Sigmoid colon (tissue), 7 donors: ENCODE measurements around the gene PCDHGB4. TPM values are rescaled to one million over a fixed set of nuclear protein-coding genes. Genes with fewer than 3 reads are reported as not detected.

Experiments
- DNase-seq: peaks from one replicate; pipeline ENCODE4 v3.0.0-alpha.2; 2019
- H3K27ac ChIP-seq, 4 donors: fragments of 200-600 bp; sonication (generic); one replicate each; pipeline ENCODE4 v1.5.1; 2016 to 2019; ENCODE audit warnings: mild to moderate bottlenecking in 1 of 4
- H3K27me3 ChIP-seq, 3 donors: fragments of 200-600 bp; sonication (generic); one replicate each; pipeline ENCODE4 v1.5.1; 2019; ENCODE audit warnings: mild to moderate bottlenecking in 1 of 3
- H3K36me3 ChIP-seq, 4 donors: fragments of 200-600 bp; sonication (generic); one replicate each; pipeline ENCODE4 v1.5.1; 2016 to 2019
- H3K4me1 ChIP-seq, 4 donors: fragments of 200-600 bp; sonication (generic); one replicate each; pipeline ENCODE4 v1.5.1; 2017 to 2019
- H3K4me3 ChIP-seq, 4 donors: fragments of 200-600 bp; sonication (generic); one replicate each; pipeline ENCODE4 v1.5.1; 2017 to 2019; ENCODE audit warnings: mild to moderate bottlenecking in 2 of 4, moderate library complexity in 1 of 4
- H3K9me3 ChIP-seq, 4 donors: fragments of 200-600 bp in 3 of 4; sonication (generic) in 3 of 4; one replicate each; pipeline versions ENCODE4 v1.5.1 to v1.6.1; 2013 to 2019
- CTCF ChIP-seq, 4 experiments: fragments of 450-650 bp in 3 of 4; fragments of 200-600 bp in 1 of 4; IDR thresholded peaks; one replicate each; pipeline ENCODE4 v1.5.1; 2016 to 2019; ENCODE audit warnings: antibody characterized with exemption in 4 of 4, mild to moderate bottlenecking in 3 of 4, moderate library complexity in 2 of 4
- EP300 ChIP-seq, 4 donors: sonication (generic); formaldehyde crosslinking; IDR thresholded peaks; one replicate each; pipeline ENCODE4 v1.6.1; 2017; ENCODE audit warnings: antibody characterized with exemption in 4 of 4
- POLR2A ChIP-seq, 2 donors: fragments of 450-650 bp; IDR thresholded peaks; one replicate each; pipeline ENCODE4 v1.6.1; 2016; ENCODE audit warnings: antibody characterized with exemption in 2 of 2, mild to moderate bottlenecking in 2 of 2, moderate library complexity in 2 of 2
- POLR2AphosphoS5 ChIP-seq, 4 donors: sonication (generic); formaldehyde crosslinking; IDR thresholded peaks; one replicate each; pipeline ENCODE4 v1.6.1; 2017; ENCODE audit warnings: antibody characterized with exemption in 4 of 4
- WGBS, 2 donors: extraction: QIAGEN DNeasy Blood & Tissue Kit; methylation state at CpG; one replicate each; pipeline ENCODE4 v1.1.7; 2013; 5-methylcytosine and 5-hydroxymethylcytosine counted together
- intact Hi-C: fragments of 100-400 bp; cut with DNase I; formaldehyde crosslinking; loops from one replicate; pipeline ENCODE4 v1.15.1; 2023
- polyA plus RNA-seq, 3 donors: library from polyadenylated mRNA; stranded (reverse); fragments of 200-250 nt; gene quantifications; one replicate each; pipeline ENCODE4 v1.2.3, GENCODE V29; 2013
- total RNA-seq, 4 donors: library from RNA; depleted of rRNA; stranded (reverse); fragments of >200 nt; gene quantifications; one replicate each; pipeline ENCODE4 v1.1.0, GENCODE V29; 2016
- donor health status: healthy with polysubstance abuse.
- donor health status: Bipolar disorder and iron deficiency.
- donor health status: healthy.

The PCDHGB4 gene
- total and polyA plus RNA-seq, 7 donors = 0.54 to 9.1 (median 6.1) TPM; not detected in 2

GRCh38 chr5:141351591-141351990 lies 35.9 kb upstream of the PCDHGB4 start:
- peaks cover 0 to 42% (median 0%) of the 10 kb centered on the region in 3 donors for H3K27me3 ChIP-seq
- intact Hi-C loops = no loop called here
- H3K4me1 ChIP-seq = no peaks in the 10 kb centered on the region
- peaks cover 19 to 72% (median 50%) of the 10 kb centered on the region in 4 donors for H3K9me3 ChIP-seq
- no peak for TF ChIP-seq POLR2AphosphoS5 (IDR thresholded peaks at IDR 0.05)
- no peak for TF ChIP-seq EP300 (IDR thresholded peaks at IDR 0.05)
- TF ChIP-seq CTCF (IDR thresholded peaks at IDR 0.05) = no peak
- no peak for TF ChIP-seq POLR2A (IDR thresholded peaks at IDR 0.05)
- no peak overlapping the region for H3K27ac ChIP-seq
- H3K4me3 ChIP-seq = no peak overlapping the region
- H3K36me3 ChIP-seq = no peaks in the 10 kb centered on the region
- 43 to 73% methylated on average over 32 to 36 of the region's 36 CpGs for WGBS, 2 donors
- no peak for DNase-seq

GRCh38 chr5:141354900-141355469 lies 32.5 kb upstream of the PCDHGB4 start, which contains the start of gene PCDHGA4:
Gene PCDHGA4 (plus strand): TSS chr5:141355021. CDS start chr5:141355108, 87 bp downstream.
- peak within 1 kb of the TSS in 1 of 4 donors; percentile 30 for H3K27ac ChIP-seq
- intact Hi-C loops = no loop called here
- H3K27me3 ChIP-seq = peaks cover 0 to 30% (median 0%) of the 10 kb centered on the region in 3 donors
- TF ChIP-seq POLR2A (IDR thresholded peaks at IDR 0.05) (no peak), POLR2AphosphoS5 (IDR thresholded peaks at IDR 0.05) (no peak), CTCF (IDR thresholded peaks at IDR 0.05) (peak in 2 of 4 experiments; percentile 11 to 39)
- WGBS, 2 donors = 20 to 55% methylated on average over 29 of the region's 29 CpGs
- peak within 1 kb of the TSS; percentile 11 to 42 (median 29) for H3K4me3 ChIP-seq
- no peaks in the 10 kb centered on the region for H3K36me3 ChIP-seq
- peaks cover 30 to 84% (median 60%) of the 10 kb centered on the region in 4 donors for H3K9me3 ChIP-seq
- no peak for DNase-seq
- no peaks in the 10 kb centered on the region for H3K4me1 ChIP-seq

- H3K27me3 ChIP-seq = peaks cover 0 to 25% (median 0%) of the 10 kb centered on the region in 3 donors
- H3K9me3 ChIP-seq = peaks cover 37 to 84% (median 63%) of the 10 kb centered on the region in 4 donors
- peak overlapping the region in 2 of 4 donors; percentile 31 to 42 for H3K4me3 ChIP-seq
- H3K36me3 ChIP-seq = no peaks in the 10 kb centered on the region
- H3K4me1 ChIP-seq = no peaks in the 10 kb centered on the region
- DNase-seq = no peak
- intact Hi-C loops = no loop called here
- no peak overlapping the region for H3K27ac ChIP-seq
- TF ChIP-seq CTCF (IDR thresholded peaks at IDR 0.05) = no peak
- no peak for TF ChIP-seq POLR2AphosphoS5 (IDR thresholded peaks at IDR 0.05)
- no peak for TF ChIP-seq POLR2A (IDR thresholded peaks at IDR 0.05)
- no peak for TF ChIP-seq EP300 (IDR thresholded peaks at IDR 0.05)
- WGBS, 2 donors = 54 to 78% methylated on average over 24 of the region's 24 CpGs
Measured at GRCh38 chr5:141355641-141356040, 31.9 kb upstream of the PCDHGB4 start.

DNA sequence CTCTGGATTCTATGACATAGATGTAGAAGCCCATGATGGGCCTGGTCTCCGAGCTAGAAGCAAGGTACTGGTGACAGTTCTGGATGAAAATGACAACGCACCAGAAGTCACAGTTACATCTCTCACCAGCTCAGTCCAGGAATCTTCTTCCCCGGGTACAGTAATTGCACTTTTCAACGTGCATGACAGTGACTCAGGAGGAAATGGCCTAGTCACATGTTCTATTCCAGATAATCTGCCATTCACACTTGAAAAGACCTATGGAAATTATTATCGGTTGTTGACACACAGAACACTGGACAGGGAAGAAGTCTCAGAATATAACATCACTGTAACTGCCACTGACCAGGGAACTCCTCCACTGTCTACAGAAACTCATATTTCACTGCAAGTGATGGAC lies 31.4 kb upstream of the PCDHGB4 start:
- 72 to 73% methylated on average over 5 of the region's 5 CpGs for WGBS, 2 donors
- Histone ChIP-seq H3K4me3 (no peak overlapping the region), H3K9me3 (peaks cover 41 to 84% (median 63%) of the 10 kb centered on the region in 4 donors), H3K27me3 (peaks cover 0 to 20% (median 0%) of the 10 kb centered on the region in 3 donors), H3K4me1 (no peaks in the 10 kb centered on the region), H3K27ac (no peak overlapping the region), H3K36me3 (no peaks in the 10 kb centered on the region)
- no peak for DNase-seq
- no peak for TF ChIP-seq POLR2A (IDR thresholded peaks at IDR 0.05)
- no peak for TF ChIP-seq EP300 (IDR thresholded peaks at IDR 0.05)
- no peak for TF ChIP-seq POLR2AphosphoS5 (IDR thresholded peaks at IDR 0.05)
- no peak for TF ChIP-seq CTCF (IDR thresholded peaks at IDR 0.05)
- intact Hi-C loops = no loop called here
